GM18951 (cell line): ENCODE data around the gene IMMP2L.
"Not testable (repeated sequence)": the region's sequence is repeated elsewhere in the genome, so short reads cannot be mapped to it uniquely, and the experiment has no call there.

Source experiments
- POLR2A ChIP-seq: IDR thresholded peaks from 4 replicates; pipeline ENCODE4 v1.6.1; 2011; ENCODE audit warnings: mild to moderate bottlenecking; ENCODE audit not compliant: insufficient read length, insufficient read depth; ENCODE audit errors: extremely low read depth
- in situ Hi-C: fragments of 300-500 bp; cut with MboI; formaldehyde crosslinking; loops from one replicate; pipeline ENCODE4 v1.12.0; 2022; ENCODE audit warnings: low sequenced_read_pairs, mixed read lengths, inconsistent platforms; ENCODE audit not compliant: unreplicated experiment

IMMP2L gene

DNA sequence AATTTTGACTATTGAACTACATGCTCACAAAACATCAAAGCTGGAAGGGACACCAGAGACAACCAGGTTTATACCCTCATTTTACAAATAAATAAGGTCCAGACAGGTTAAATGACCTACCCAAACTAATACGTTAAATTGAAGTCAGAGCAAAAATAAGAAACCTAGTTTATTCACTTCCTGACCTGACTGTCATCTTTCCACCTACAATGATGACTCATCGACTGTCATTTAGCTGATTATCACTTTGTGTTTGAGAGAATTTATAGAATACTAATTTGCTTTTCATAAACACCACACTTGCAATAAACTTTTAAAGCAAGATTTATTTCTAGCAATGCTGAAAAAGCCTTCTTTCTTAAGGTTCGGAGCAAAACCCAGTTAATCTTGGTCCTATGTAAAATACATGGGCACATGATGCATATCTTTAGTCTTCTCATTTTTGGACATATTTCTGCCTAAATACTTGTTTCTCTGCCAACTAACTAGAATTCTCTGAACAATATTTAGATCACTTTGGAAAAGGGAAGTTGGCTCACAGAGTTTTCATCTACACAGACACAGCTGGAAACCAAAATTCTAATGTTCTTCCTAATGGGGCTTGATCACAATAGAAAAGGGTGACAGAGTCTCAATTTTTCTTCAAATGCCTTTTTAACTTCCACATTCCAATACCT, 488.1 kb downstream of the IMMP2L start:
- no peak for TF ChIP-seq POLR2A
- in situ Hi-C loops: no loop called here

DNA sequence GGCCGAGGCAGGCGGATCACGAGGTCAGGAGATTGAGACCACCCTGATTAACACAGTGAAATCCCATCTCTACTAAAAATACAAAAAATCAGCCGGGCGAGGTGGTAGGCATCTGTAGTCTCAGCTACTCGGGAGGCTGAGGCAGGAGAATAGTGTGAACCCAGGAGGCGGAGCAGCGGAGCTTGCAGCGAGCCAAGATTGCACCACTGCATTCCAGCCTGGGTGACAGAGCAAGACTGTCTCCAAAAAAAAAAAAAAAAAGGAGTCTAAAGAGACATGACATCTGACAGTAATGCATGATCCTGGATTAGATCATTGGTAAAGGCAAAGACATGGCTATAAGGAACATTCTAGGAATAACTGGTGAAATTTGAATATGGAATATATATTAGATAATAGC, 489.6 kb downstream of the IMMP2L start:
- in situ Hi-C loops: not testable (repeated sequence)

DNA sequence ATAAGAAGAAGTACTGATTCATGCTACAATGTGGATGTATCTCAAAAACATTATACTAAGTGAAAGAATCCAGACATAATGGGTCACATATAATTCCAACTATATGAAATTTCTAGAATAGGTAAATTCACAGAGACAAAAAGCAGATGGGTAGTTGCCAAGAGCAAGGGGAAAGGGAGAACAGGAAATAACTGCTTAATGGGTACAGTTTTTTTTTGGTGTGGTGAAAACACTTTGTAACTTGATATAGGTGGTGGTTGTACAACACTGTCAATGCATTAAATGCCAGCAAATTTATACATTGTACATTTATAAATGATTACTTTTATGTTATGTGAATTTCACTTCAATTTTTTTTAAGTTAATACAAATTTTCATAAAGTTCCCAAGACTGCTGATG, 490.7 kb downstream of the IMMP2L start:
- no peak for TF ChIP-seq POLR2A

DNA sequence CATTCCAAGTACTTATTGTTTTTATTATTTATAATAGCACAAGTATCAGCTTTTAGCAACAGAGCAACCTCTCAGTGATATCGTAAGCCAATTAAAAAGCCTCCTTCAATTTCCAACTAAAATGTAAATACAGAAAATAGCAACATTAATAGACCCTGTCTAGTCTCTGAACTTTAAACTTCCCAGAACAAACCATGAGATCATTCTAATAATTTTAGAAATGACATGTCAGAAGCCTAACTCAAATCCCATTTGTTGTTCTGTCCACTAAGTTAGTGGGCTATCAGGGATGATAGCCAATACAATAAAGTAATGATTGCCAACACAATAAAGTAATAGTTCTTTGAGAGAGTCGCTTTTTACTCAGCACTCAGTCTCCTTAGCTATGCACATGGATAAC, 493.7 kb downstream of the IMMP2L start:
- in situ Hi-C loops: no loop called here
- TF ChIP-seq POLR2A: no peak

More for the DNA sequence above, 490.7 kb downstream of the IMMP2L start:
- in situ Hi-C loops: no loop called here

DNA sequence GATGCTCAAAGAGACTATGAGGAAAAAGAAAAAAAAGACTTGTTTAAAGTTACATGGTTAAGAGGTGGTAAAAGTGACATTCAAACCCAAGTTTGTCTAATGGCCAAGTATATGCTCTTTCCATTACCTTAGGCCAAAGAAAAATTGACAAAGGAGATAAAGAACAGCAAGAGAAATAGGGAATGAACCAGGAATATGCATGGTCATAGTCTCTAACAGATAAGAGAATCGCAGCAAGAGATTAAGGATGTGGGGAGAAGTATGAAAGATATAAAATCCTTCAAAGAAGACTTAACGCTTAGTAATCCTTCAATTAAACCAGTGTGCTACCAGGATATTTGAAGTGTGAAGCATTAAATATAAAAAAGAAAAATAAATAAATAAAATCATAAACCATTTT, 494.6 kb downstream of the IMMP2L start:
- in situ Hi-C loops: no loop called here
- TF ChIP-seq POLR2A: no peak

DNA sequence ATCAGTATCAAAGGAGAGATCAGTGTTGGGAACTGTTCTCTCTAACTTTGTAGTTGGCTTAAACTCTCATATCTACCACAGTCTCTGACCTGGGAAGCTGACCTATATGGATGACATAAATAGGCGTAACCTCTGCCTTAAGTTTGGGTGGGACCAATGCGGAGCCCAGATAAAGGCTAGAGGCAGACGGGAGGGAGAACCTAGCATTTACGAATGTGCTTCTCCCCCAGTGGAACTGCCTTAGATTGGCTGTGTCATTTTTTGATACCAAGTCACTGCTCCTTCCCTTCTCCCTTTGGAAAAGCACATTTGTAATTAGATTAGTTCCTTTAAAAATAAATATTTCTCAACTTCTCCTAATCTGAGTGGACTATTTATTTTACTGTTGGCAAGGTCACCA, 495.0 kb downstream of the IMMP2L start:
- no peak for TF ChIP-seq POLR2A
- in situ Hi-C loops: no loop called here

DNA sequence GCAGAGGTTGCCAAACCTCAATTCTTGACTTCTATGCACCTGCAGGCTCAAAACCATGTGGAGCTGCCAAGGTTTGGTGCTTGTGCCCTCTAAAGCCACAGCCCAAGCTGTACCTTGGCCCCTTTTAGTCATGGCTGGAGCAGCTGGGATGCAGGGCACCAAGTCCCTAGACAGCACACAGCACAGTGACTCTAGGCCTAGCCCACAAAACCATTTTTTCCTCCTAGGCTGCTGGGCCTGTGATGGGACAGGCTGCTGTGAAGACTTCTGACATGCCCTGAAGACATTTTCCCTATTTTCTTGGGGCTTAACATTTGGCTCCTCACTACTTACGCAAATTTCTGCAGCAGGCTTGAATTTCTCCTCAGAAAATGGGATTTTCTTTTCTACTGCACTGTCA, 499.1 kb downstream of the IMMP2L start:
- in situ Hi-C loops: no loop called here
- no peak for TF ChIP-seq POLR2A

DNA sequence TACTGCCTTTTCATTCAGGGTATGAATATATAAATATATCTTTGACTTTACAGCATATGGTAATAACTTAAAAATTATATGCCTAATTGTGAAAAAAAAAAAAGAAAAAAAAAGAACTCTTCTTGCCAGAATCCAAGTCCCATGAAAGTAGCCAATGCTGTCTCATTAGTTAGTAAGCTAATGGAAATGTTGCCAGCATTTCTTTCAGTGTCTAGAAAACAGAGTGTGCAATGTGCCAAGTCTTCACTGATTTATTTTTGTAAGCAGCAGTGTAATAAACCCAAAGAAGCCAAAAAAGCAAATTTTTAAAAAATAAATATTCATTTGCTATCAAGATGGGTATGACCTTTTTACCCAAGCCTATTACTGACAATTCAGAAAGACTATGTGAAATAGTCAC, 502.5 kb downstream of the IMMP2L start:
- TF ChIP-seq POLR2A: no peak

DNA sequence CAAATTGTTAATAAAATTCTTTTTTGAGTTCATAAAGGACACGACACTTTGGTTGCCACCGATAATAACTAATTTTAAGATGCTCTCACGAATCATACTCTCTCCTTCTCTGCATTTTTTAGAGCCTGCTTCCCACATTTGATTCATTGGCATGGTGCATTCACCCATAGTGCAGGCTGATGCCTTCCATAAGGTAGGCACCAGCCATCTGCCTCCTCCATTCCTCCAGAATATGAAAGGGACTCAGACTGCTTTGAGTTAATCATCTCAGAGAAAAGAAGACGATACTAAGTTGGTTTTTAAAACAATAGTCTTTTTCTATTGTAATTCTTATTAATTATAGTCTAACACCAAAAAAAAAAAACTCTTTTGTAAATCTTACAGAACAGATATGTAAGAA, 505.2 kb downstream of the IMMP2L start:
- in situ Hi-C loops: no loop called here
- no peak for TF ChIP-seq POLR2A

More for the DNA sequence above, 502.5 kb downstream of the IMMP2L start:
- in situ Hi-C loops: no loop called here

DNA sequence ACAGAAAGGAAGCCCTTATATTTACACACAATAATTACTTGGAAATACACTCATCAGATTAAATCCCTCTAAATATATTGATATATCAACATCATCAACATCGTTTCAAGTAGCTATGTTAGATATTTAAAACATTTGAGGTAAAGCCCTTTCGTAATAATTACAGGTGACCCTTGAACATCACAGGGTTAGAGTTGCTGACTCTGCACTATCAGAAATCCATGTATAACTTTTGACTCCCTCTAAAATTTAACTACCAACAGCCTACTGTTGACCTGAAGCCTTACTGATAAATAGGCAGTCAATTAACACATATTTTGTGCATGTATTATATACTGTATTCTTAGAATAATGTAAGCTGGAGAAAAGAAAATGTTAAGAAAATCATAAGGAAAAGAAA, 505.9 kb downstream of the IMMP2L start:
- in situ Hi-C loops: no loop called here
- TF ChIP-seq POLR2A: no peak

DNA sequence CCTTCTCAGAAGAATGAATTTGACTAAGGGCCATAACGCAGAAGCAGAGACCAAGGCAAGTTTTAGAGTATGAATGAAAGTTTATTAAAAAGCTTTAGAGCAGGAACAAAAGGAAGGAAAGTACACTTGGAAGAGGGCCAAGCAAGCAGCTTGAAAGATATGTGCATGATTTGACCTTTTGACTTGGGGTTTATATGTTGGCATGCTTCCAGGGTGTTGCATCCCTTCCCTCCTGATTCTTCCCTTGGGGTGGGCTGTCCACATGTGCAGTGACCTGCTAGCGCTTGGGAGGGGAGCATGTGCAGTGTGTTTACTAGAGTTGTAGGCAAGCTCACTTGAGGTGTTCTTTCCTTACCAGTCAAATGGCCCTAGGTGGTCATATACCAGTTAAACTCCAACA, 509.3 kb downstream of the IMMP2L start:
- TF ChIP-seq POLR2A: no peak
- in situ Hi-C loops: no loop called here

DNA sequence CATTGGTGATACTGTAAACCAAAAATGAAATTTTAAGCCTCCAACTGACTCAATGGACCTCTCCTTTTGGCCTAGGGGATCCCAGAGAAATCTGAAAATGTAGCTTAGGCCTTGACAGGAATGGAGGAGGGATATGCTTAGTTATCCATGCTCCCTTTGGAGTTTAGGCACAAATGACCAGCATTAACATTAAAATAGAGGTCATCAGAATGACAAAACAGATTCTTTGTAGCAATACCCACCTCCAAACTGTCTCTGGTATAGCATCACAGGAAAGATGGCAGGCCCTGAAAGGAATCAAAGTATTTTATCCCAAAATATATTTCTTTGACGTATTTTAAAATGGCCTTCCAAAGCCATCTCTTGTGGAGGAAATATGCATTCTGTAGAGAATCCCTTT, 510.5 kb downstream of the IMMP2L start:
- in situ Hi-C loops: no loop called here
- TF ChIP-seq POLR2A: no peak

DNA sequence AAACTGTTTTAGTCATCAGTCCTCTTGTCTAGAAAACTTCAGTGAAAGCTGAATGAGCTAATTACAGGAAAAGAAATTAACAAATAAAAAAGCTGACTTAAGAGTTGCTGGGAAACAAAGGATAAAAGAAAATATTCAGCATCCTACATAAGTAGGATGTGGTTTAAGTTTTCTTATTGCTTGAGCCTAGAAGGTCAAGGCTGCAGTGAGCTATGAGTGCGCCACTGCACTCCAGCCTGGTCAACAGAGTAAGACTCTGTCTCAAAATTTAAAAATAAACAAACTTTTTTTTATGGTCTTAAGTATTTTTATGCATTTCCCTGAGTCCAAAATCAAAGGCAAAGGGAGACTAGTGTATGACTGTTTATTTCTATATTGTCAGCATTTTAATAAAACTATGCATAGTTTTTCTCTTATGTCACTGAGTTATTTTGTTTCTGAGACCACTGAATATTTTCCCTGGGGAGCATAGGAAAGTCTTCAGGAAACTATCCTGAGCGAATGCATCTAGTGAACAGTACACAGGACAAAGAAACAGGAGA, 511.3 kb downstream of the IMMP2L start:
- in situ Hi-C loops: no loop called here
- TF ChIP-seq POLR2A: no peak

DNA sequence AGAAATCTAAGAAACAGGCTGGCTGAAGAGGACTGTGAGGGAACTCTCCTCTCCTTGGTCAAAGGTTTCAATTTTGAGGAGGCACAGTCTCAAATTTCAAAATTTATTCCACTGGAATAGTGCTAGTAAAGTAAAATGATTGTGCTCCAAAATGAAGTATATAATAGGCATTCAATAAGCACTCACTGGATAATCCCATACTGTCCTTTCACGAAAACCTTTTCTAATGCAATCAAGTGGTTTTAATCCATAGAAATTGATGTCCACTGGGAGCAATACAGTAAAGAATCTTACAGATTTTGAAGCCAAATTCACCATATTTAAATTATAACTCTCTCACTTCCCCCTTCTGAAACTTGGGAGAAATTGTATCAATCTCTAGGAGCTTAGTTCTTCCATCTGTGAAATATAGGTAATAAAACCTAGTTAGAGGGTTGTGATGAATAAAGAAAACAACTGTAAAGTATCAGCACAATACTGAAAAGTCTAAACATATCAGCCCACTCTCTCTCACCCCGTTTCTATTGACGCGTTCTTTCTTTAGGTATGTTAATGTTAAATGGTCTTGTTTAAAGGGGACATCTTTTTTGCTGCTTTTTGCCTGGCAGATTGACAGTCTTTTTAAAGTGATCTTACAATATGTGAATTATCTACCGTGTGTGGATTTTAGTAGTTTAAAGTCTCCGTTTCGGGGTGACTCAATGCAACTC, 512.2 kb downstream of the IMMP2L start:
- in situ Hi-C loops: no loop called here
- no peak for TF ChIP-seq POLR2A
